Spleen (tissue), 11 donors: ENCODE data around the gene KCND2. TPM values are rescaled to one million over a fixed set of nuclear protein-coding genes. Genes with fewer than 3 reads are reported as not detected.

Experiments used
- DNase-seq: peaks from one replicate; pipeline ENCODE4 v3.0.0-alpha.2; 2020
- H3K27ac ChIP-seq, 8 donors: fragments of 200-600 bp; sonication (generic) in 7 of 8; 1 replicate in 4 of 8; 2 replicates in 4 of 8; pipeline versions ENCODE4 v1.5.0 to v1.8.0; 2016 to 2021; ENCODE audit warnings: inconsistent platforms in 4 of 8, mild to moderate bottlenecking in 4 of 8, moderate library complexity in 1 of 8
- H3K27me3 ChIP-seq, 7 donors: fragments of 200-600 bp; sonication (generic) in 6 of 7; replicated peaks in 1 of 7; 1 replicate in 4 of 7; 2 replicates in 3 of 7; pipeline versions ENCODE4 v1.5.0 to v1.8.0; 2016 to 2021; ENCODE audit warnings: inconsistent platforms in 3 of 7, mild to moderate bottlenecking in 1 of 7
- H3K36me3 ChIP-seq, 6 donors: fragments of 200-600 bp; sonication (generic) in 5 of 6; 1 replicate in 4 of 6; 2 replicates in 2 of 6; pipeline versions ENCODE4 v1.5.0 to v1.8.0; 2016 to 2021; ENCODE audit warnings: inconsistent platforms in 2 of 6
- H3K4me1 ChIP-seq, 6 donors: fragments of 200-600 bp; sonication (generic) in 5 of 6; 1 replicate in 3 of 6; 2 replicates in 3 of 6; pipeline versions ENCODE4 v1.5.0 to v1.8.0; 2016 to 2021; ENCODE audit warnings: inconsistent platforms in 3 of 6
- H3K4me3 ChIP-seq, 8 donors: fragments of 200-600 bp; sonication (generic) in 7 of 8; 1 replicate in 4 of 8; 2 replicates in 4 of 8; pipeline versions ENCODE4 v1.5.0 to v1.8.0; 2016 to 2021; ENCODE audit warnings: inconsistent platforms in 4 of 8, mild to moderate bottlenecking in 4 of 8, moderate library complexity in 2 of 8
- H3K9me3 ChIP-seq, 8 donors: fragments of 200-600 bp; sonication (generic) in 7 of 8; 1 replicate in 4 of 8; 2 replicates in 4 of 8; pipeline versions ENCODE4 v1.5.0 to v1.8.0; 2016 to 2021; ENCODE audit warnings: inconsistent platforms in 4 of 8
- POLR2A ChIP-seq, 3 donors: fragments of 450-650 bp; IDR thresholded peaks; one replicate each; pipeline ENCODE4 v1.5.1; 2017; ENCODE audit warnings: antibody characterized with exemption in 3 of 3, mild to moderate bottlenecking in 1 of 3
- POLR2AphosphoS5 ChIP-seq, 3 donors: sonication (generic); formaldehyde crosslinking; IDR thresholded peaks; one replicate each; pipeline ENCODE4 v1.5.1; 2017; ENCODE audit warnings: antibody characterized with exemption in 3 of 3
- WGBS, 5 donors: extraction: QIAGEN DNeasy Blood & Tissue Kit in 3 of 5; methylation state at CpG; one replicate each; pipeline versions ENCODE4 v1.1.5 to v1.1.7; 2013 to 2018; 5-methylcytosine and 5-hydroxymethylcytosine counted together
- intact Hi-C: fragments of 100-400 bp; cut with DNase I; formaldehyde crosslinking; loops from one replicate; pipeline ENCODE4 v1.15.0; 2023; ENCODE audit warnings: low total_unique reads
- polyA plus RNA-seq, 3 donors: library from polyadenylated mRNA; stranded (reverse); fragments of 200-250 nt; gene quantifications; one replicate each; pipeline ENCODE4 v1.2.1, GENCODE V29; 2013
- total RNA-seq, 7 donors: library from RNA; depleted of rRNA in 3 of 7; stranded (reverse); fragments of >200 nt in 3 of 7; fragmentation: NEBNext Ultra II Directional in 4 of 7; extraction: Animal tissue kit (Norgen Biotek cat#: 25700) in 4 of 7; gene quantifications; one replicate each; pipeline versions ENCODE4 v1.1.0 to v1.2.1, GENCODE V29; 2016 to 2021
- TF ChIP-seq, protein P1 (sequence below), 11 experiments: fragments of 200-600 bp in 7 of 11; fragments of 450-650 bp in 4 of 11; sonication (generic) in 4 of 11; IDR thresholded peaks in 8 of 11; conservative IDR thresholded peaks in 3 of 11; 1 replicate in 7 of 11; 2 replicates in 4 of 11; pipeline versions ENCODE4 v1.4.0 to v1.8.0; 2016 to 2021; ENCODE audit warnings: antibody characterized with exemption in 11 of 11, inconsistent platforms in 4 of 11, mild to moderate bottlenecking in 1 of 11
- donor health status: healthy with polysubstance abuse.
- donor health status: DM: no; HTN: no; CAD: no; lungs with moderate emphysema.
- donor health status: DM: no; HTN: no; CAD: no.
- donor health status: Bipolar disorder and iron deficiency.
- donor health status: healthy.
- donor health status: DM: no; HTN: no; CAD: no.
- donor health status: DM: yes; HTN: yes; CAD: no.

KCND2 gene
- total and polyA plus RNA-seq, 10 donors, result 0.02 to 0.80 (median 0.26) TPM; not detected in 1

DNA sequence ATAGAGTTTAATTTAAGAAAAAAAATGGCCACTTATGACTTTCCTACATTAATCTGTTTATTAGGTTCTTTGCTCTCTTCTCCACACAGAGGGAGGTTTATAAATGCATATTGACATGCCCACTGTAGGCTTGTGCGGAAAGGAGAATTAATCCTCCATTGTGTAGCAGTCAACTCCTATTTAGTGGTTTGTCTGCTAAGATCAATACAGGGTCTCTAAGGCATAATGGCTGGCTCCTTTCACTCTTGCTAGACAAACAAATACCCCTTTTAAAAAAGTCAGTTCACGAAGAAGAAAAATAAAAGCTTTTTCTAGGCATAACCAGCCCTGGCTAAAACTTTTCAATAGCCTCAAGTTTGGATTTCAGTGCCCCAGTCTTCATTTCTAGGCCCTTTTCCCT, 443.3 kb downstream of the KCND2 start:
- no peak overlapping the region for H3K27ac ChIP-seq
- H3K27me3 ChIP-seq, result peaks cover 0 to 5% (median 0%) of the 10 kb centered on the region in 7 donors
- no peaks in the 10 kb centered on the region for H3K9me3 ChIP-seq
- DNase-seq, result no peak
- intact Hi-C loops, result no loop called here
- no peaks in the 10 kb centered on the region for H3K4me1 ChIP-seq
- WGBS, 5 donors, result 63 to 75% (median 75%) methylated on average over 2 of the region's 2 CpGs
- TF ChIP-seq, protein P1, sequence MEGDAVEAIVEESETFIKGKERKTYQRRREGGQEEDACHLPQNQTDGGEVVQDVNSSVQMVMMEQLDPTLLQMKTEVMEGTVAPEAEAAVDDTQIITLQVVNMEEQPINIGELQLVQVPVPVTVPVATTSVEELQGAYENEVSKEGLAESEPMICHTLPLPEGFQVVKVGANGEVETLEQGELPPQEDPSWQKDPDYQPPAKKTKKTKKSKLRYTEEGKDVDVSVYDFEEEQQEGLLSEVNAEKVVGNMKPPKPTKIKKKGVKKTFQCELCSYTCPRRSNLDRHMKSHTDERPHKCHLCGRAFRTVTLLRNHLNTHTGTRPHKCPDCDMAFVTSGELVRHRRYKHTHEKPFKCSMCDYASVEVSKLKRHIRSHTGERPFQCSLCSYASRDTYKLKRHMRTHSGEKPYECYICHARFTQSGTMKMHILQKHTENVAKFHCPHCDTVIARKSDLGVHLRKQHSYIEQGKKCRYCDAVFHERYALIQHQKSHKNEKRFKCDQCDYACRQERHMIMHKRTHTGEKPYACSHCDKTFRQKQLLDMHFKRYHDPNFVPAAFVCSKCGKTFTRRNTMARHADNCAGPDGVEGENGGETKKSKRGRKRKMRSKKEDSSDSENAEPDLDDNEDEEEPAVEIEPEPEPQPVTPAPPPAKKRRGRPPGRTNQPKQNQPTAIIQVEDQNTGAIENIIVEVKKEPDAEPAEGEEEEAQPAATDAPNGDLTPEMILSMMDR (IDR thresholded peaks at IDR 0.05 in 8 of 11, conservative IDR thresholded peaks at IDR 0.05 in 3 of 11), result no peak
- TF ChIP-seq POLR2A (IDR thresholded peaks at IDR 0.05) (no peak), POLR2AphosphoS5 (IDR thresholded peaks at IDR 0.05) (no peak)
- H3K4me3 ChIP-seq, result no peak overlapping the region
- H3K36me3 ChIP-seq, result no peaks in the 10 kb centered on the region

GRCh38 chr7:120717166-120717565, 444.2 kb downstream of the KCND2 start:
- Histone ChIP-seq H3K4me1 (no peaks in the 10 kb centered on the region), H3K27me3 (peaks cover 0 to 5% (median 0%) of the 10 kb centered on the region in 7 donors), H3K4me3 (no peak overlapping the region), H3K27ac (no peak overlapping the region), H3K9me3 (no peaks in the 10 kb centered on the region), H3K36me3 (no peaks in the 10 kb centered on the region)
- no peak for DNase-seq
- 82 to 94% (median 85%) methylated on average over 4 of the region's 4 CpGs for WGBS, 5 donors
- TF ChIP-seq, protein P1 (IDR thresholded peaks at IDR 0.05 in 8 of 11, conservative IDR thresholded peaks at IDR 0.05 in 3 of 11), result no peak
- TF ChIP-seq POLR2A (IDR thresholded peaks at IDR 0.05) (no peak), POLR2AphosphoS5 (IDR thresholded peaks at IDR 0.05) (no peak)
- intact Hi-C loops, result no loop called here

- Histone ChIP-seq H3K36me3 (no peaks in the 10 kb centered on the region), H3K27me3 (peaks cover 0 to 5% (median 0%) of the 10 kb centered on the region in 7 donors), H3K4me1 (no peaks in the 10 kb centered on the region), H3K4me3 (no peak overlapping the region), H3K27ac (no peak overlapping the region), H3K9me3 (no peaks in the 10 kb centered on the region)
- intact Hi-C loops, result no loop called here
- TF ChIP-seq POLR2A (IDR thresholded peaks at IDR 0.05) (no peak), POLR2AphosphoS5 (IDR thresholded peaks at IDR 0.05) (no peak)
- TF ChIP-seq, protein P1 (IDR thresholded peaks at IDR 0.05 in 8 of 11, conservative IDR thresholded peaks at IDR 0.05 in 3 of 11), result no peak
- 69 to 83% (median 78%) methylated on average over 2 of the region's 2 CpGs for WGBS, 5 donors
- DNase-seq, result no peak
These were observed 445.4 kb downstream of the KCND2 start for GRCh38 chr7:120718361-120718760.

- Histone ChIP-seq H3K4me3 (no peak overlapping the region), H3K36me3 (no peaks in the 10 kb centered on the region), H3K27me3 (peaks cover 0 to 5% (median 0%) of the 10 kb centered on the region in 7 donors), H3K9me3 (no peaks in the 10 kb centered on the region), H3K4me1 (peaks cover 0 to under 1% (median 0%) of the 10 kb centered on the region in 6 donors), H3K27ac (no peak overlapping the region)
- DNase-seq, result no peak
- TF ChIP-seq POLR2A (IDR thresholded peaks at IDR 0.05) (no peak), POLR2AphosphoS5 (IDR thresholded peaks at IDR 0.05) (no peak)
- TF ChIP-seq, protein P1 (IDR thresholded peaks at IDR 0.05 in 8 of 11, conservative IDR thresholded peaks at IDR 0.05 in 3 of 11), result no peak
- intact Hi-C loops, result no loop called here
- WGBS, 5 donors, result 48 to 68% (median 63%) methylated on average over 2 of the region's 2 CpGs
These were observed 447.3 kb downstream of the KCND2 start for GRCh38 chr7:120720317-120720716.
